Neural progenitor cell (in vitro differentiated cells): ENCODE data around the gene CA7. TPM values are rescaled to one million over a fixed set of nuclear protein-coding genes. Genes with fewer than 3 reads are reported as not detected.

Source experiments
- DNase-seq: peaks from one replicate; pipeline ENCODE4 v3.0.0-alpha.2; 2016; ENCODE audit warnings: low spot score
- H2AFZ ChIP-seq: fragments of 200-600 bp; sonication (generic); replicated peaks from 2 replicates; pipeline ENCODE4 v1.6.1; 2016; ENCODE audit warnings: antibody characterized with exemption
- H3F3A ChIP-seq: fragments of 200-600 bp; sonication (generic); 2 replicates; pipeline ENCODE4 v1.6.1; 2016; ENCODE audit warnings: antibody characterized with exemption, low read depth
- H3K27ac ChIP-seq: fragments of 200-600 bp; sonication (generic); 2 replicates; pipeline ENCODE4 v1.5.1; 2016; ENCODE audit warnings: mild to moderate bottlenecking
- H3K27me3 ChIP-seq: fragments of 200-600 bp; sonication (generic); 2 replicates; pipeline ENCODE4 v1.6.1; 2016; ENCODE audit warnings: mild to moderate bottlenecking, moderate library complexity
- H3K36me3 ChIP-seq: fragments of 200-600 bp; sonication (generic); 2 replicates; pipeline ENCODE4 v1.5.1; 2016
- H3K4me1 ChIP-seq: fragments of 200-600 bp; sonication (generic); 2 replicates; pipeline ENCODE4 v1.6.1; 2016; ENCODE audit warnings: mixed run types
- H3K4me2 ChIP-seq: fragments of 200-600 bp; sonication (generic); 2 replicates; pipeline ENCODE4 v1.6.1; 2016
- H3K4me3 ChIP-seq: fragments of 200-600 bp; sonication (generic); 2 replicates; pipeline ENCODE4 v1.5.1; 2016
- H3K79me2 ChIP-seq: fragments of 200-600 bp; sonication (generic); 2 replicates; pipeline ENCODE4 v1.6.1; 2016; ENCODE audit warnings: low read depth
- H3K9ac ChIP-seq: fragments of 200-600 bp; sonication (generic); 2 replicates; pipeline ENCODE4 v1.6.1; 2016
- H3K9me3 ChIP-seq: fragments of 200-600 bp; sonication (generic); 2 replicates; pipeline ENCODE4 v1.5.1; 2016; ENCODE audit warnings: low read depth
- H4K20me1 ChIP-seq: fragments of 200-600 bp; sonication (generic); 2 replicates; pipeline ENCODE4 v1.6.1; 2016; ENCODE audit warnings: low read depth
- H3K27ac Mint-ChIP-seq: 3 replicates; pipeline ENCODE4 v1.8.0; 2021; ENCODE audit warnings: mixed read lengths
- H3K27me3 Mint-ChIP-seq: 2 replicates; pipeline ENCODE4 v1.8.0; 2022; ENCODE audit warnings: low read depth, mild to moderate bottlenecking, inconsistent platforms, moderate library complexity, mixed read lengths; ENCODE audit not compliant: insufficient read depth
- H3K36me3 Mint-ChIP-seq: 3 replicates; pipeline ENCODE4 v1.8.0; 2021; ENCODE audit warnings: mixed read lengths
- H3K4me1 Mint-ChIP-seq: 3 replicates; pipeline ENCODE4 v1.8.0; 2021; ENCODE audit warnings: mixed read lengths
- H3K4me3 Mint-ChIP-seq: 3 replicates; pipeline ENCODE4 v1.8.0; 2021; ENCODE audit warnings: mild to moderate bottlenecking, moderate library complexity, mixed read lengths
- H3K9me3 Mint-ChIP-seq: 3 replicates; pipeline ENCODE4 v1.8.0; 2020; ENCODE audit warnings: mixed read lengths
- CTCF ChIP-seq: fragments of 200-600 bp; sonication (generic); IDR thresholded peaks from 2 replicates; pipeline ENCODE4 v1.5.1; 2017; ENCODE audit warnings: antibody characterized with exemption, mild to moderate bottlenecking
- EZH2 ChIP-seq: fragments of 200-600 bp; sonication (generic); IDR thresholded peaks from 2 replicates; pipeline ENCODE4 v1.6.1; 2017; ENCODE audit warnings: antibody characterized with exemption, mild to moderate bottlenecking, moderate library complexity
- EZH2phosphoT487 ChIP-seq: fragments of 200-600 bp; sonication (generic); IDR thresholded peaks from 2 replicates; pipeline ENCODE4 v1.6.1; 2017; ENCODE audit warnings: antibody characterized with exemption
- total RNA-seq: library from RNA; depleted of rRNA; stranded (reverse); fragments of >200 nt; gene quantifications from 2 replicates; pipeline ENCODE4 v1.2.3, GENCODE V29; 2015; ENCODE audit warnings: low replicate concordance

Gene CA7
- total RNA-seq, 1 donor from 2014 or later: not detected

- Mint-ChIP-seq H3K4me3 (peak overlapping the region; percentile 33), H3K4me1 (peaks cover 5% of the 10 kb centered on the region), H3K27ac (no peak overlapping the region), H3K9me3 (no peaks in the 10 kb centered on the region), H3K27me3 (peaks cover 48% of the 10 kb centered on the region), H3K36me3 (no peaks in the 10 kb centered on the region)
- Histone ChIP-seq H3F3A (no peaks in the 10 kb centered on the region), H3K9ac (no peak overlapping the region), H3K4me2 (no peak overlapping the region), H3K9me3 (no peaks in the 10 kb centered on the region), H3K36me3 (no peaks in the 10 kb centered on the region), H3K4me3 (no peak overlapping the region), H4K20me1 (no peaks in the 10 kb centered on the region), H3K27me3 (peaks cover 72% of the 10 kb centered on the region), H3K4me1 (peaks cover 7% of the 10 kb centered on the region), H3K27ac (no peak overlapping the region), H2AFZ (no peak overlapping the region), H3K79me2 (no peaks in the 10 kb centered on the region)
- DNase-seq: no peak
- TF ChIP-seq CTCF (no peak), EZH2phosphoT487 (no peak), EZH2 (no peak)
Observed at GRCh38 chr16:66846266-66846665, 2.1 kb downstream of the CA7 start.

- Histone ChIP-seq H3F3A (no peaks in the 10 kb centered on the region), H3K4me2 (no peak overlapping the region), H3K4me3 (no peak overlapping the region), H2AFZ (no peak overlapping the region), H3K27ac (no peak overlapping the region), H3K4me1 (peaks cover 7% of the 10 kb centered on the region), H3K36me3 (no peaks in the 10 kb centered on the region), H3K79me2 (no peaks in the 10 kb centered on the region), H3K9ac (no peak overlapping the region), H3K27me3 (peaks cover 66% of the 10 kb centered on the region), H3K9me3 (no peaks in the 10 kb centered on the region), H4K20me1 (no peaks in the 10 kb centered on the region)
- Mint-ChIP-seq H3K27me3 (peaks cover 46% of the 10 kb centered on the region), H3K9me3 (no peaks in the 10 kb centered on the region), H3K36me3 (no peaks in the 10 kb centered on the region), H3K4me1 (peaks cover 5% of the 10 kb centered on the region), H3K27ac (no peak overlapping the region), H3K4me3 (no peak overlapping the region)
- no peak for DNase-seq
- TF ChIP-seq CTCF: no peak
- TF ChIP-seq EZH2phosphoT487: no peak
- TF ChIP-seq EZH2: no peak
Observed at GRCh38 chr16:66846831-66847230, 2.6 kb downstream of the CA7 start.

- no peaks in the 10 kb centered on the region for H3K36me3 ChIP-seq
- Mint-ChIP-seq H3K4me3 (no peak overlapping the region), H3K27ac (no peak overlapping the region), H3K9me3 (no peaks in the 10 kb centered on the region), H3K36me3 (no peaks in the 10 kb centered on the region), H3K27me3 (peaks cover 43% of the 10 kb centered on the region), H3K4me1 (peaks cover 5% of the 10 kb centered on the region)
- no peaks in the 10 kb centered on the region for H3K79me2 ChIP-seq
- H3K9ac ChIP-seq: no peak overlapping the region
- H3K4me3 ChIP-seq: no peak overlapping the region
- DNase-seq: no peak
- H3K27ac ChIP-seq: no peak overlapping the region
- H3K4me2 ChIP-seq: no peak overlapping the region
- H3K4me1 ChIP-seq: peaks cover 7% of the 10 kb centered on the region
- H4K20me1 ChIP-seq: no peaks in the 10 kb centered on the region
- H2AFZ ChIP-seq: no peak overlapping the region
- peaks cover 58% of the 10 kb centered on the region for H3K27me3 ChIP-seq
- H3K9me3 ChIP-seq: no peaks in the 10 kb centered on the region
- H3F3A ChIP-seq: no peaks in the 10 kb centered on the region
- no peak for TF ChIP-seq CTCF
Observed at GRCh38 chr16:66847533-66848067, 3.4 kb downstream of the CA7 start.
